ENCODE measurements around the gene PLCH2. TPM values are rescaled to one million over a fixed set of nuclear protein-coding genes. Genes with fewer than 3 reads are reported as not detected.

PLCH2 gene
- total and polyA plus RNA-seq, 12 donors, result 0.06 to 0.51 (median 0.10) TPM; not detected in 2

GRCh38 chr1:2533365-2533764 is 57.3 kb downstream of the PLCH2 start:
- no peak for DNase-seq
- Histone ChIP-seq H3K27me3 (peaks cover 0 to 87% (median 24%) of the 10 kb centered on the region in 7 donors), H3K36me3 (no peaks in the 10 kb centered on the region), H3K9me3 (no peaks in the 10 kb centered on the region), H3K27ac (no peak overlapping the region), H3K4me3 (no peak overlapping the region), H3K4me1 (peaks cover 10 to 46% (median 25%) of the 10 kb centered on the region in 9 donors)
- intact Hi-C loops (cut with DNase I), result no loop called here
- WGBS, 2 donors, result 82 to 90% methylated on average over 11 of the region's 11 CpGs
- no peak for TF ChIP-seq CTCF (IDR thresholded peaks at IDR 0.05)
- ATAC-seq, result no peak

GRCh38 chr1:2534315-2534686 is 58.2 kb downstream of the PLCH2 start:
- 50 to 51% methylated on average over 7 of the region's 7 CpGs for WGBS, 2 donors
- H3K4me1 ChIP-seq, result peaks cover 8 to 38% (median 18%) of the 10 kb centered on the region in 9 donors
- intact Hi-C loops (cut with DNase I), result no loop called here
- TF ChIP-seq CTCF (IDR thresholded peaks at IDR 0.05), result no peak
- ATAC-seq, result no peak
- no peaks in the 10 kb centered on the region for H3K9me3 ChIP-seq
- H3K36me3 ChIP-seq, result no peaks in the 10 kb centered on the region
- H3K27me3 ChIP-seq, result peaks cover 0 to 86% (median 28%) of the 10 kb centered on the region in 7 donors
- no peak overlapping the region for H3K4me3 ChIP-seq
- H3K27ac ChIP-seq, result no peak overlapping the region
- DNase-seq, result no peak

- H3K36me3 ChIP-seq, result no peaks in the 10 kb centered on the region
- no peak for ATAC-seq
- WGBS, 2 donors, result 30 to 51% methylated on average over 18 of the region's 18 CpGs
- TF ChIP-seq CTCF (IDR thresholded peaks at IDR 0.05), result no peak
- peaks cover 0 to 87% (median 29%) of the 10 kb centered on the region in 7 donors for H3K27me3 ChIP-seq
- DNase-seq, result no peak
- no peak overlapping the region for H3K27ac ChIP-seq
- no peak overlapping the region for H3K4me3 ChIP-seq
- intact Hi-C loops (cut with DNase I), result no loop called here
- H3K9me3 ChIP-seq, result no peaks in the 10 kb centered on the region
- H3K4me1 ChIP-seq, result peaks cover 8 to 36% (median 16%) of the 10 kb centered on the region in 9 donors
Measured at GRCh38 chr1:2534687-2535441, 58.8 kb downstream of the PLCH2 start.

- TF ChIP-seq CTCF (IDR thresholded peaks at IDR 0.05), result no peak
- no peak for ATAC-seq
- Histone ChIP-seq H3K27ac (no peak overlapping the region), H3K36me3 (no peaks in the 10 kb centered on the region), H3K27me3 (peaks cover under 1 to 87% (median 34%) of the 10 kb centered on the region in 7 donors), H3K4me3 (no peak overlapping the region), H3K4me1 (peaks cover 5 to 33% (median 14%) of the 10 kb centered on the region in 9 donors), H3K9me3 (no peaks in the 10 kb centered on the region)
- WGBS, 2 donors, result 34 to 46% methylated on average over 24 to 27 of the region's 27 CpGs
- DNase-seq, result no peak
- intact Hi-C loops (cut with DNase I), result no loop called here
Measured at GRCh38 chr1:2535455-2535854, 59.4 kb downstream of the PLCH2 start.
